Measurements from ENCODE around the gene CAP2. TPM values are rescaled to one million over a fixed set of nuclear protein-coding genes. Genes with fewer than 3 reads are reported as not detected.
A peak's percentile ranks its signal among the peaks of the same experiment; 100 is the strongest.

The CAP2 gene
- total and polyA plus RNA-seq, 9 of the 15 experiments (the other 6 are each of a cell fraction or from before 2014, with no cell fraction given), result not detected

DNA sequence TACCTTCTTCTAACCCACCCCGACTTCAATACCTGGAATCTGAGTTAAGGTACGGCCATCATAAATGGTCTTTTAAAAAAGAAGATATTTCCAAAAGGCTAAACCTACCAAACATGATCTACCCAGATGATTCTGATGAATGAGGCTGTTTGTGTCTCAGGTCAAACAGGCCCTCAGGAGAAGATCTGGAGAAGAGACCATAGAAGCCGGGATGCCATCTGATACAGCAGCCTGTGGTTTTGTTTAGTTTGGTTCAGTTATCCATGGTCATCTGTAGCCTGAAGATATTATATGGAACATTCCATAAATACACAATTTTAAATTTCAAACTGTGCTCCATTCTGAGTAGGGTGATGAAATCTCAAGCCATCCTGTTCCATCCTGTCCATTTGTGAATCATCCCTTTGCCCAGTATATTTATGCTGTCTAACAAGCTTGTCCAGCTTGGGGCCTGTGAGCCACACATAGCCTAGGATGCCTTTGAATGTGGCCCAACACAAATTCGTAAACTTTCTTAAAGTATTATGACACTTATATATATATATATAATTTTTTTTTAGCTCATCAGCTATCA is 4.0 kb upstream of the CAP2 start (continued):
- TF ChIP-seq REST (IDR thresholded peaks at IDR 0.05; ENCODE audit: borderline replicate concordance) (no peak), REST (CRISPR knock-in tag; IDR thresholded peaks at IDR 0.05; ENCODE audit: low read depth) (no peak), CHD1 (IDR thresholded peaks at IDR 0.05; ENCODE audit: low read length) (no peak), MEIS2 (IDR thresholded peaks at IDR 0.05; ENCODE audit: partially characterized antibody) (no peak), ASH1L (IDR thresholded peaks at IDR 0.05; ENCODE audit: borderline replicate concordance, low read depth, partially characterized antibody) (no peak), BDP1 (IDR thresholded peaks at IDR 0.05; ENCODE audit: insufficient read depth, insufficient read length) (no peak), MCM3 (IDR thresholded peaks at IDR 0.05) (no peak), ZNF589 (CRISPR knock-in tag; IDR thresholded peaks at IDR 0.05; ENCODE audit: low read depth) (0 out of 2 replicates have a peak, but pooled peaks have one; percentile 64), ZNF584 (CRISPR knock-in tag; IDR thresholded peaks at IDR 0.05; ENCODE audit: low read depth) (no peak), ZFP30 (CRISPR knock-in tag; IDR thresholded peaks at IDR 0.05; ENCODE audit: borderline replicate concordance) (no peak), ZNF239 (CRISPR knock-in tag; IDR thresholded peaks at IDR 0.05) (no peak), ZNF76 (CRISPR knock-in tag; IDR thresholded peaks at IDR 0.05; ENCODE audit: borderline replicate concordance) (no peak), CGGBP1 (CRISPR knock-in tag; IDR thresholded peaks at IDR 0.05) (no peak), ZNF699 (CRISPR knock-in tag; IDR thresholded peaks at IDR 0.05; ENCODE audit: insufficient replicate concordance) (no peak), ZKSCAN8 (CRISPR knock-in tag; IDR thresholded peaks at IDR 0.05) (no peak), GMEB1 (CRISPR knock-in tag; IDR thresholded peaks at IDR 0.05) (no peak)
- TF ChIP-seq, protein P1, sequence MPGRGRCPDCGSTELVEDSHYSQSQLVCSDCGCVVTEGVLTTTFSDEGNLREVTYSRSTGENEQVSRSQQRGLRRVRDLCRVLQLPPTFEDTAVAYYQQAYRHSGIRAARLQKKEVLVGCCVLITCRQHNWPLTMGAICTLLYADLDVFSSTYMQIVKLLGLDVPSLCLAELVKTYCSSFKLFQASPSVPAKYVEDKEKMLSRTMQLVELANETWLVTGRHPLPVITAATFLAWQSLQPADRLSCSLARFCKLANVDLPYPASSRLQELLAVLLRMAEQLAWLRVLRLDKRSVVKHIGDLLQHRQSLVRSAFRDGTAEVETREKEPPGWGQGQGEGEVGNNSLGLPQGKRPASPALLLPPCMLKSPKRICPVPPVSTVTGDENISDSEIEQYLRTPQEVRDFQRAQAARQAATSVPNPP (IDR thresholded peaks at IDR 0.05; ENCODE audit: borderline replicate concordance, insufficient read depth, insufficient read length), result no peak
